Astrocyte (in vitro differentiated cells and primary cell): ENCODE data around the gene NDUFA8. TPM values are rescaled to one million over a fixed set of nuclear protein-coding genes. Genes with fewer than 3 reads are reported as not detected.

Experiments used
- DNase-seq: peaks from one replicate; pipeline ENCODE4 v3.0.0-alpha.2; 2010; ENCODE audit warnings: low read depth
- FAIRE-seq: peaks from 2 replicates; lab custom pipeline; 2011; peaks lifted over from hg19 to GRCh38; lab: Jason Lieb, UNC
- H2AFZ ChIP-seq: 2 replicates; pipeline ENCODE4 v1.6.0; 2012; ENCODE audit warnings: low read depth, low read length, inconsistent platforms
- H3K27ac ChIP-seq: 2 replicates; pipeline ENCODE4 v1.5.1; 2011; ENCODE audit warnings: low read depth, low read length, inconsistent platforms
- H3K27me3 ChIP-seq: 2 replicates; pipeline ENCODE4 v1.6.0; 2011; ENCODE audit warnings: low read length, inconsistent platforms; ENCODE audit not compliant: insufficient read depth
- H3K36me3 ChIP-seq: 2 replicates; pipeline ENCODE4 v1.5.1; 2011; ENCODE audit warnings: low read length, inconsistent platforms; ENCODE audit not compliant: insufficient read depth
- H3K4me1 ChIP-seq: 2 replicates; pipeline ENCODE4 v1.5.1; 2011; ENCODE audit warnings: low read length, inconsistent platforms; ENCODE audit not compliant: insufficient read depth
- H3K4me2 ChIP-seq: 2 replicates; pipeline ENCODE4 v1.6.0; 2012; ENCODE audit warnings: low read length, inconsistent platforms
- H3K4me3 ChIP-seq: 2 replicates; pipeline ENCODE4 v1.5.1; 2011; ENCODE audit warnings: low read depth, mild to moderate bottlenecking, low read length, inconsistent platforms; ENCODE audit not compliant: insufficient read depth
- H3K79me2 ChIP-seq: 2 replicates; pipeline ENCODE4 v1.6.0; 2012; ENCODE audit warnings: mild to moderate bottlenecking, low read length, inconsistent platforms; ENCODE audit not compliant: insufficient read depth
- H3K9ac ChIP-seq: 2 replicates; pipeline ENCODE4 v1.6.0; 2012; ENCODE audit warnings: mild to moderate bottlenecking, low read length, inconsistent platforms
- H3K9me3 ChIP-seq: 2 replicates; pipeline ENCODE4 v1.5.1; 2012; ENCODE audit warnings: low read depth, mild to moderate bottlenecking, low read length, inconsistent platforms; ENCODE audit not compliant: insufficient read depth
- H4K20me1 ChIP-seq: 2 replicates; pipeline ENCODE4 v1.6.0; 2012; ENCODE audit warnings: low read length, inconsistent platforms; ENCODE audit not compliant: insufficient read depth
- H3K27ac Mint-ChIP-seq: one replicate; pipeline ENCODE4 v1.8.0; 2021; ENCODE audit warnings: mild to moderate bottlenecking, mixed read lengths; ENCODE audit not compliant: unreplicated experiment
- H3K27me3 Mint-ChIP-seq: one replicate; pipeline ENCODE4 v1.8.0; 2021; ENCODE audit warnings: low read depth, mixed read lengths; ENCODE audit not compliant: unreplicated experiment
- H3K36me3 Mint-ChIP-seq: one replicate; pipeline ENCODE4 v1.8.0; 2021; ENCODE audit warnings: low read depth, mixed read lengths; ENCODE audit not compliant: unreplicated experiment
- H3K4me1 Mint-ChIP-seq: one replicate; pipeline ENCODE4 v1.8.0; 2021; ENCODE audit warnings: low read depth, mixed read lengths; ENCODE audit not compliant: unreplicated experiment
- H3K4me3 Mint-ChIP-seq: one replicate; pipeline ENCODE4 v1.8.0; 2021; ENCODE audit warnings: mild to moderate bottlenecking, moderate library complexity, mixed read lengths; ENCODE audit not compliant: unreplicated experiment
- H3K9me3 Mint-ChIP-seq: one replicate; pipeline ENCODE4 v1.8.0; 2021; ENCODE audit warnings: mild to moderate bottlenecking, mixed read lengths; ENCODE audit not compliant: unreplicated experiment
- EZH2 ChIP-seq: IDR thresholded peaks from 2 replicates; pipeline ENCODE4 v1.6.1; 2012; ENCODE audit warnings: mild to moderate bottlenecking, low read length, inconsistent platforms; ENCODE audit not compliant: insufficient read depth
- total RNA-seq: library from RNA; stranded (reverse); gene quantifications from 2 replicates; pipeline ENCODE4 v1.2.1, GENCODE V29; 2021
- TF ChIP-seq, protein P1 (sequence below): IDR thresholded peaks from 2 replicates; pipeline ENCODE4 v1.5.1; 2011; ENCODE audit warnings: low read depth, mild to moderate bottlenecking, inconsistent platforms, low read length, moderate library complexity; ENCODE audit not compliant: insufficient read depth

The NDUFA8 gene
- total RNA-seq, 1 donor from 2014 or later, result 52.3 TPM

DNA sequence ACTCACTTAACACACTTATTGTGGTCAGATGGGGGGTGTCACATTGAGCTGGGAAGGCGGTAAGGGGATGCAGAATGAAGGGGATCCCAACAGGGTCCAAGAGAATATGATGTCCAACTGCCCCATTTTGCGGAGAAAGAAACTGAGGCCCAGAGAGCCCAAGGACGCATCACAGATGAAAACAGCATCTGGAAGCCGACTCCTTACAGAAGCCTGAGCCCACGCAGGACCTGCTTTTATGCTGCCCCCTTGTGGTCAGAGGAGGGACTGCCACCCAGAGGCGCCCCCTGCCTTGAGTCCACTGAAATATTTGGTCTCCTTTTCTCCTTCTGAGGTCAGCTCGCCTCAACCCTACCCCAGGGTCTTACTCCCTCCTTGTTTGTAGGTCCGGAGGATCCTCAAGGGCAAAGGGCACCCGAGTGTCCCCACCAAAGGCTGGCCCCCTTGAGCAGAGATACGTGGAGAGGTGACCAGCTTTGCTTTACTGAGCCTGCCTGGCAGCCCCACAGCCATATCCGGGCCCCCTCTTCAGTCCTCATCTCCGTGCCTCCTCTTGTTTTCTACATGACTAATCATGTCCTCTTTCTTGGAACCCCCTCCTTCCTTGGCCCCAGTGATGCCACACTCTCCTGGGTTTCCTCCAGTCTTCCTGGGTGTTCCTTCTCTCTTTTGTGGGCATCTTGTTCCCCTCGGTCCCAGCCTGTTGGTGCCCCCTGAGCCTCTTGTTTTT is 36.5 kb downstream of the NDUFA8 start:
- peak; percentile 17 for DNase-seq
- no peaks in the 10 kb centered on the region for H3K9me3 ChIP-seq
- H4K20me1 ChIP-seq, result no peaks in the 10 kb centered on the region
- no peak overlapping the region for H3K4me2 ChIP-seq
- H3K27me3 ChIP-seq, result peaks cover 3% of the 10 kb centered on the region
- H3K27ac ChIP-seq, result no peak overlapping the region
- no peak overlapping the region for H3K9ac ChIP-seq
- Mint-ChIP-seq H3K9me3 (no peaks in the 10 kb centered on the region), H3K36me3 (no peaks in the 10 kb centered on the region), H3K4me3 (no peak overlapping the region), H3K4me1 (peaks cover 10% of the 10 kb centered on the region), H3K27me3 (peaks cover 32% of the 10 kb centered on the region), H3K27ac (no peak overlapping the region)
- no peak overlapping the region for H2AFZ ChIP-seq
- no peaks in the 10 kb centered on the region for H3K36me3 ChIP-seq
- no peaks in the 10 kb centered on the region for H3K79me2 ChIP-seq
- FAIRE-seq, result no peak
- H3K4me1 ChIP-seq, result peaks cover 18% of the 10 kb centered on the region
- TF ChIP-seq, protein P1, sequence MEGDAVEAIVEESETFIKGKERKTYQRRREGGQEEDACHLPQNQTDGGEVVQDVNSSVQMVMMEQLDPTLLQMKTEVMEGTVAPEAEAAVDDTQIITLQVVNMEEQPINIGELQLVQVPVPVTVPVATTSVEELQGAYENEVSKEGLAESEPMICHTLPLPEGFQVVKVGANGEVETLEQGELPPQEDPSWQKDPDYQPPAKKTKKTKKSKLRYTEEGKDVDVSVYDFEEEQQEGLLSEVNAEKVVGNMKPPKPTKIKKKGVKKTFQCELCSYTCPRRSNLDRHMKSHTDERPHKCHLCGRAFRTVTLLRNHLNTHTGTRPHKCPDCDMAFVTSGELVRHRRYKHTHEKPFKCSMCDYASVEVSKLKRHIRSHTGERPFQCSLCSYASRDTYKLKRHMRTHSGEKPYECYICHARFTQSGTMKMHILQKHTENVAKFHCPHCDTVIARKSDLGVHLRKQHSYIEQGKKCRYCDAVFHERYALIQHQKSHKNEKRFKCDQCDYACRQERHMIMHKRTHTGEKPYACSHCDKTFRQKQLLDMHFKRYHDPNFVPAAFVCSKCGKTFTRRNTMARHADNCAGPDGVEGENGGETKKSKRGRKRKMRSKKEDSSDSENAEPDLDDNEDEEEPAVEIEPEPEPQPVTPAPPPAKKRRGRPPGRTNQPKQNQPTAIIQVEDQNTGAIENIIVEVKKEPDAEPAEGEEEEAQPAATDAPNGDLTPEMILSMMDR, result peak; percentile 96
- no peak for TF ChIP-seq EZH2
- H3K4me3 ChIP-seq, result no peak overlapping the region

DNA sequence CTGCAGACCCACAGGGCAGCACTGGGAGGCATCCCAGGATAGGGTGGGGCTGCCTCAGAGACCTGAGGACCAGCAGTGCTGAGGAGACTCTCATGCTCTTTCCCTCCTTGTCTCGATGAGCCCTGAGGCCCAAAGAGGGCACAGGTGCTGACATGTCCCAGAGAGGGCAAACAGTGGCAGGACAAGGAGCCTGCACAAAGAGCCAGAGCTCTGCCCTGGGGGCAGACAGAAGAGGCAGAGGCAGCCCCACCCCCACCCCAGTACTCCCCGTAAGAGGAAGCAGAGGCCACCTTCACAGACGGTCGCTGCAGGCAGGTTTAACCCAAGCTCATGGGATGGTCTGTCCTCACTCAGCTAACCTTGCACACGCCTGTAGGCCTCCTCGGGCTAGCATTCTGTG is 37.1 kb downstream of the NDUFA8 start:
- no peak for DNase-seq
- Histone ChIP-seq H3K36me3 (no peaks in the 10 kb centered on the region), H4K20me1 (no peaks in the 10 kb centered on the region), H3K9me3 (no peaks in the 10 kb centered on the region), H3K4me2 (no peak overlapping the region), H3K9ac (no peak overlapping the region), H2AFZ (no peak overlapping the region), H3K4me3 (no peak overlapping the region), H3K27ac (no peak overlapping the region), H3K27me3 (peaks cover 3% of the 10 kb centered on the region), H3K4me1 (peaks cover 18% of the 10 kb centered on the region), H3K79me2 (no peaks in the 10 kb centered on the region)
- TF ChIP-seq EZH2, result no peak
- TF ChIP-seq, protein P1, result no peak
- Mint-ChIP-seq H3K4me1 (peaks cover 10% of the 10 kb centered on the region), H3K36me3 (no peaks in the 10 kb centered on the region), H3K27me3 (peaks cover 32% of the 10 kb centered on the region), H3K4me3 (no peak overlapping the region), H3K9me3 (no peaks in the 10 kb centered on the region), H3K27ac (no peak overlapping the region)
- no peak for FAIRE-seq

DNA sequence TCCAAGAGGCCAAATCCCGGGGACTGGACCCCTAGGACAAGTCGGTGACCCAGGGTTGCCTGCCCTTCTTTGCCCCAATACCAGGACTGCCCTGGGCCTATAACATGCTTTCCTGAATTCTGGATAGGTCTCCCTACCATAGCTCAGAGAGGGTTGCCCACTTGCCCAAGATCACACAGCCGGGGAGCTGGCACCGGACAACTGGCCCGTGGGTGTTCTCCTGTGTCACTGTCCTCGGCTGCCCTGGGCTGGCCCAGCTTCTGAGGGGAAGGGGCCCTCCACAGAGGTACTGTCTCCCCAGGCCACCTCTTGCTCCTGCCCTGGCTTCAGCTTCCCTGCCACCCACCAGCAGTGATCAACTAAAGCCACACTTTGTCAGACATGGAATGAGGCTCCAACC is 37.6 kb downstream of the NDUFA8 start:
- TF ChIP-seq, protein P1, result no peak
- no peak for TF ChIP-seq EZH2
- Histone ChIP-seq H3K4me2 (no peak overlapping the region), H3K9ac (no peak overlapping the region), H4K20me1 (no peaks in the 10 kb centered on the region), H3K4me3 (no peak overlapping the region), H2AFZ (no peak overlapping the region), H3K4me1 (peaks cover 17% of the 10 kb centered on the region), H3K27ac (no peak overlapping the region), H3K9me3 (no peaks in the 10 kb centered on the region), H3K27me3 (peaks cover 3% of the 10 kb centered on the region), H3K36me3 (no peaks in the 10 kb centered on the region), H3K79me2 (no peaks in the 10 kb centered on the region)
- FAIRE-seq, result no peak
- Mint-ChIP-seq H3K36me3 (no peaks in the 10 kb centered on the region), H3K27me3 (peaks cover 32% of the 10 kb centered on the region), H3K4me3 (no peak overlapping the region), H3K9me3 (no peaks in the 10 kb centered on the region), H3K27ac (no peak overlapping the region), H3K4me1 (peaks cover 10% of the 10 kb centered on the region)
- no peak for DNase-seq
